Kidney (tissue), 14 donors: Measurements from ENCODE around the gene ACADVL. TPM values are rescaled to one million over a fixed set of nuclear protein-coding genes. Genes with fewer than 3 reads are reported as not detected.

Experiments
- DNase-seq, 5 donors: peaks; one replicate each; pipeline ENCODE4 v3.0.0-alpha.2; 2013 to 2020
- FAIRE-seq: peaks from 2 replicates; lab custom pipeline; 2012; peaks lifted over from hg19 to GRCh38; lab: Jason Lieb, UNC
- H3K27ac ChIP-seq, 2 donors: one replicate each; pipeline ENCODE4 v1.7.0; 2013; ENCODE audit warnings: low read depth in 2 of 2, low read length in 2 of 2, inconsistent platforms in 1 of 2
- H3K27me3 ChIP-seq: one replicate; pipeline ENCODE4 v1.7.1; 2013; ENCODE audit warnings: low read length, inconsistent platforms; ENCODE audit not compliant: control insufficient read depth, insufficient read depth
- H3K36me3 ChIP-seq, 3 donors: one replicate each; pipeline versions ENCODE4 v1.7.0 to v1.7.1; 2013; ENCODE audit warnings: low read length in 3 of 3, control low read depth in 1 of 3, inconsistent platforms in 1 of 3; ENCODE audit not compliant: insufficient read depth in 3 of 3, control insufficient read depth in 2 of 3
- H3K4me1 ChIP-seq, 3 donors: one replicate each; pipeline versions ENCODE4 v1.7.0 to v1.7.1; 2013; ENCODE audit warnings: low read length in 3 of 3, inconsistent platforms in 1 of 3, low read depth in 1 of 3; ENCODE audit not compliant: control insufficient read depth in 2 of 3, insufficient read depth in 2 of 3
- H3K4me3 ChIP-seq, 3 donors: one replicate each; pipeline versions ENCODE4 v1.7.0 to v1.8.1; 2013; ENCODE audit warnings: low read length in 3 of 3, control low read depth in 1 of 3, inconsistent platforms in 1 of 3
- H3K9ac ChIP-seq, 3 donors: one replicate each; pipeline versions ENCODE4 v1.7.0 to v1.7.1; 2013; ENCODE audit warnings: low read length in 3 of 3, control low read depth in 1 of 3, inconsistent platforms in 1 of 3
- H3K9me3 ChIP-seq, 3 donors: one replicate each; pipeline versions ENCODE4 v1.7.0 to v1.7.1; 2013; ENCODE audit warnings: low read length in 3 of 3, control low read depth in 1 of 3, inconsistent platforms in 1 of 3; ENCODE audit not compliant: control insufficient read depth in 2 of 3, insufficient read depth in 1 of 3
- CTCF ChIP-seq: IDR thresholded peaks from 3 replicates; pipeline ENCODE4 v1.5.1; 2012; ENCODE audit warnings: mild to moderate bottlenecking, moderate library complexity, borderline replicate concordance; ENCODE audit not compliant: insufficient read depth; ENCODE audit errors: extremely low read depth
- intact Hi-C: fragments of 100-400 bp; cut with DNase I; formaldehyde crosslinking; loops from one replicate; pipeline ENCODE4 v1.11.1; 2022
- polyA plus RNA-seq: library from polyadenylated mRNA; stranded (reverse); fragments of 350-450 nt; fragmentation: Illumina TruSeq; extraction: RNeasy Lipid Tissue Mini Kit (QIAGEN cat#74804); gene quantifications from one replicate; pipeline ENCODE4 v1.2.3, GENCODE V29; 2014; ENCODE audit warnings: low read depth, low replicate concordance; ENCODE audit not compliant: insufficient read depth
- total RNA-seq: library from RNA; stranded (reverse); fragmentation: NEBNext Ultra II Directional; extraction: Animal tissue kit (Norgen Biotek cat#: 25700); gene quantifications from one replicate; pipeline ENCODE4 v1.2.1, GENCODE V29; 2021
- donor health status: control.
- donor health status: control.
- donor health status: control.
- donor health status: control.
- donor health status: control.
- donor health status: DM: yes; HTN: yes; CAD: no.
- donor health status: Normal renal cell carcinoma (clear cell type).

ACADVL gene
- total and polyA plus RNA-seq, 2 donors from 2014 or later, result 689 to 1,202 TPM

GRCh38 chr17:7260651-7261378 lies 41.1 kb downstream of the ACADVL start:
- Histone ChIP-seq H3K4me3 (peak overlapping the region; percentile 33 to 74 (median 53)), H3K36me3 (peaks cover 0 to 8% (median 7%) of the 10 kb centered on the region in 3 donors), H3K9ac (peak overlapping the region in 2 of 3 donors; percentile 41 to 91), H3K27me3 (no peaks in the 10 kb centered on the region), H3K27ac (peak overlapping the region; percentile 89), H3K4me1 (peaks cover 0 to 21% (median 3%) of the 10 kb centered on the region in 3 donors), H3K9me3 (no peaks in the 10 kb centered on the region)
- peak; percentile 60 to 94 (median 77) for DNase-seq
- intact Hi-C loops, result no loop called here
- no peak for TF ChIP-seq CTCF
- no peak for FAIRE-seq

DNA sequence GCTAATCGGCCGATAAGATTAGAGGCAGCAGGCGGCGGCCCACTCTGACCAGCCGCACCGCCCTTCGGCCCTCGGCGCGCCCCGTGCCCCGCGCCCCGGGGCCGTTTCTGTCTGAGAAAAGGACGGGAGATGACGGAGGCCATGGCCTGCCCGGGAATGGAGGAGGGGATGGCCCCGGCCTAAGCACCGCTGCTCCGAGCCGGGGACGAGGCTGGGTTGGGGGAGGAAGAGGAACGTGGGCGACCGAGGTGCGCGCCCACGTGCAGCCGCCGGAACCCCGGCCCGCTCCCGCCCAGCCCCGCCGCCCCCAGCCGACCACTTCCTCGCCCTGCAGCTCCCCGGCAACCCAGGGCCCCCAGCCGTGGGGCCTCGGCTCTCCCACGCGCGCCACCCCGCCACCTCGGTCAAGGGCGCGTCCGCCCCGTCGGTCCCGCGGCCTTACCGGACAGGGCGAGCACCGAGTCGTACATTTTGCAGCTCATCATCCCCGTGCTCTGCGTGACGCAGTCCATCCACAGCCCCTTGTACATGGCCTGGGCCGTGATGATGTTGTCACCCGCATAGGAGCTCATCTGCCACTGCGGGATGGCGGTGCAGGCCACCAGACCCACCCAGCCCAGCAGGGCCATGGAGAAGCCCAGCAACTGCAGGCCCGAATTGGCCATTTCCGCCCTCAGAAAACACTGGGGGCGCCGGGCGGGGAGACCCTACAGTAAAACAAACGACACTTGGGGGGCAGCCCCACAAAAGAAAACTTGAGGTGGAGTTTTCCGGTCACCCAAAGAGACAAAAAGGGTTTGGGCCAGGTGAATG lies 41.8 kb downstream of the ACADVL start:
- DNase-seq (peak in 2 of 5 donors; percentile 26 to 66), FAIRE-seq (no peak)
- Histone ChIP-seq H3K4me3 (peak overlapping the region; percentile 57 to 74 (median 68)), H3K36me3 (peaks cover 0 to 8% (median 4%) of the 10 kb centered on the region in 3 donors), H3K9me3 (no peaks in the 10 kb centered on the region), H3K27ac (peak overlapping the region; percentile 89), H3K9ac (peak overlapping the region; percentile 8 to 96 (median 20)), H3K27me3 (no peaks in the 10 kb centered on the region), H3K4me1 (peaks cover 0 to 21% (median 3%) of the 10 kb centered on the region in 3 donors)
- no peak for TF ChIP-seq CTCF
- intact Hi-C loops, result no loop called here

DNA sequence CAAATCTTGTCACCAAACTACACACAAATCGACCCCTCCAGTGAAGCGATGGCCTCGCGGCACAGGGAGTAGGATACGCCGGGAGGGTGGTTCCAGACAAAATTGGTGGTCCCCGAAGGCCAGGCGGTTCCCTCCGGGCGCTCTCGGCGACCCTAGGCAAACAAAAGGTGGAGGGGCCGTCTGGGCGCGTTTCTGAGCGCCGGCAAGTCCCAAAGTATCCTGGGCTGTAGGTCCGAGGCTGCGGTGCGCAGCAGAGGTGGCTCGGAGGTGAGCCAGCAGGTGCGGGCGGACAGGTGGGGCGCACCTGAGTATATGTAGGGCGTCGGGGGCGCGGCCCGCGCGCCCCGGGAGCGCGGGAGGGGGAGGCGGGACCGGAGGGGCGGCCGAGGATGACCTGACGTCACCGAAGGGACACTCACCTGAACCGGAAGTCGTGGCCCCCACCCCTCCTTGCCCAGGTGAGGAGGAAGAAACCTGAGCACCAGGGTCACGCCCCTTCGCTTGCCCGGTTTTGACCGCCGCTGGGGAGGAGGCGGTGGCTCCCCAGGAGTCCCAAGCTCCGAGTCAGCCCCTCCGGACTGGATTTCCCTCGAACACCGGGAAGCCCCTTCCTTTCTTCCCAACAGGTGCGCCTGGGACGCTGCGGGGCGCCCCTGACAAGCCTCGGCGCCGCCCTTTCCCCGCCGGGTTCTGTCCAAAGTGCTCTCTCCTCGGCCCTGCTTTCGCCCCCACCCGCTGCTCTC lies 42.6 kb downstream of the ACADVL start, which contains the start of gene CLDN7:
TSS of gene CLDN7 (minus strand) at position 287 of the 743 bp plus-strand sequence. CDS start 435 bp downstream, outside the sequence.
- FAIRE-seq, result no peak
- intact Hi-C loops, result no loop called here

More for the DNA sequence above, 42.6 kb downstream of the ACADVL start, which contains the start of gene CLDN7:
- Histone ChIP-seq H3K36me3 (peaks cover 0 to 2% (median 2%) of the 10 kb centered on the region in 3 donors), H3K27me3 (no peaks in the 10 kb centered on the region), H3K9ac (peak within 1 kb of the TSS; percentile 46 to 96 (median 49)), H3K27ac (peak within 1 kb of the TSS; percentile 89), H3K9me3 (no peaks in the 10 kb centered on the region), H3K4me3 (peak within 1 kb of the TSS; percentile 68 to 74 (median 72)), H3K4me1 (peaks cover 0 to 21% (median 3%) of the 10 kb centered on the region in 3 donors)
- TF ChIP-seq CTCF, result no peak
- peak; percentile 86 to 97 (median 91) for DNase-seq
